Ramos (cell line): Measurements from ENCODE around the gene CBR3.
"Not testable (repeated sequence)": the region's sequence is repeated elsewhere in the genome, so short reads cannot be mapped to it uniquely, and the experiment has no call there.

ENCODE experiments used
- in situ Hi-C: fragments of 300-500 bp; cut with MboI; formaldehyde crosslinking; loops from one replicate; pipeline ENCODE4 v1.14.3; 2022; ENCODE audit warnings: low sequenced_read_pairs; ENCODE audit not compliant: unreplicated experiment

CBR3 gene

DNA sequence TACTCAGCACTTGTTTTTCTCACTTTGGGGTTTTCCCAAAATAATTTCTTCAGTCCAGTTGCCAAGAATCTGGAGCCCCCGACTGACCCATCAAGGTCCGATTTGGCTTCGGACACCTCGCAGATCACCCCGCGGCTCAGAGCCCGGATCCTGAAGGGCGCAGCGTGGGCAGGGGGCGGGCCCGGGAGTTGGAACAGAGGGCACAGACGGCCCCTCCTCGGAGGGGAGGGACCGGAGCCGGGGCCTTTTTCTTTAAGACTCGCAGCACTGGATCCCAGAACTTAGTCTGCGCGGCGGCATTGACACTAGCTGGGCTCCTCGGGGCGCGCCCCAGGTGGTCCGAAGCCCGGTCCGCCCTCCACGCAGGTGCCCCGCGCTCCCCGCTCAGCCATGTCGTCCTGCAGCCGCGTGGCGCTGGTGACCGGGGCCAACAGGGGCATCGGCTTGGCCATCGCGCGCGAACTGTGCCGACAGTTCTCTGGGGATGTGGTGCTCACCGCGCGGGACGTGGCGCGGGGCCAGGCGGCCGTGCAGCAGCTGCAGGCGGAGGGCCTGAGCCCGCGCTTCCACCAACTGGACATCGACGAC, at the start of gene CBR3:
Gene CBR3 (plus strand): TSS at position 277 of the 588 bp plus-strand sequence. CDS start 114 bp downstream, at position 391.
- in situ Hi-C loops: no loop called here

DNA sequence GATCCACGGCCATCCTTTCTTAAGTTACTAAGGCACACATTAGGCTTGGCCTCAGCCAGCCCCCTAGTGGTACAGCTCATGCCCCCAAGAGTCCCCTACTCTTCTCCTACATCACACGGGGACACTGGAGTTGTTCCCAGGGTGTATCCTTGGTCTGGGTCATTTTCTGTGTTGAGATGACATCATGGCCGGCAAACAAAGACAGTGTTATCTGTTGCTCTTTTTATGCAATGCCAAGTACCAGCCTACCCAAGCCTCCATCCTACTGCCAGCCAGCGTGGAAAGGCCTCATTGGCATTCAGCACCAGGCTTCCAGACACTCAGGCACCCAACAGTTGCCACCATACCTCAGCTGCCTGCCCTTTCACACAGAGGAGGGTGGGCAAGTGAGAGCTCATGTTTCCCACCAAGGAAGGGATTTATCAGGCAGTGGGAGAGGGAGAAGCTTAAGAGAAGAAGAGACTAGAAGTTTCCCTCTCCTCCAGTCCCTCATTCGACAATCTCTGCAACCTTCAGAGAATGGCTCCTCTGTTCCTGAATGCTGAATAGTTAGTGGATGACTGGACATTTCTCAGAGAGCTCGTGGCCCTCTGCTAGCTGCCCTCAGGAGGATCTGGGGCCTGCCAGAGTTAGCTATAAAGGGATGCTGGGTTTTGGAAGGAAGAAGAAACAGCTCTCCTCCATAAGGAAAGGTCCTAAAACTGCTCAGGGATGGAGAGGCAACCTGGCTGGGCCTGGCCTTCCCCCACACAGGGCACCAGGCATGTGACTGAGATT, 47.3 kb upstream of the CBR3 start:
- in situ Hi-C loops: no loop called here

GRCh38 chr21:36089946-36090345, 44.9 kb upstream of the CBR3 start:
- in situ Hi-C loops: no loop called here

DNA sequence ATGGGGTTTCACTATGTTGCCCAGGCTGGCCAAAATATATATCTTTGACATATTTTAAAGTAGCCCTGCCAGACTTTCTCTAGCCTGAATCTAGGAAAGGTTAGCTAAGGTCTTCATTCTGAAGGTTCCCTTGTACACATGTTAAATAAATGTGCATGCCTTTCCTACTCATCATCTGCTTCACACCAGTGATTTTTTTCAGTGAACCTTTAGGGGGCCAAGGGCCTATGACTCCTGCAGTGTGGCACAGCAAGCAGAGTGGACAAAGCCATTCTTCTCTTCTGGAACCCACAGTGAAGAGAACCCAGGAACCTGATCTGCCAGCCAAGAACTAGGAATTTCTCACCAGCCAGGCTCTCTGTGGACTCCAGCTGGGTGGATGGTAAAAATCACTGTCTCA, 42.2 kb upstream of the CBR3 start:
- in situ Hi-C loops: no loop called here

DNA sequence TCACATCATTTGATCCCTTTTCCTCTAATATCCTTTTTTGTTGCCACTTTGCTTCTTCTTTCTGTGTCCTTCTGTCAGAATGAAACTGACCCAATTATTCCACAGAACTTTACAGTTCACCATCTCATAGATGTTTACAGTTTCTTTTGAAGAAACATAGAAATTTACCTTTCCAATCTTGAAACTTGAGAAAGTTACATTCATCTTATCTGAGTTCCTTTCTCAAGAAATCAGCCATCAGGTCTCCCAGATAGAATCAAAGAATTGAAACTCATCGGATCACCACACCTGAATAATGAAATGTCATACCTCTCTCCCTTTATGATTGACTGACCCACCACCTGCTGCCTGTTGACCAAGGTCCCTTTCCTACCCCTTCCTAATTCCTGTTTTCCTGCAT, 41.4 kb upstream of the CBR3 start:
- in situ Hi-C loops: no loop called here

DNA sequence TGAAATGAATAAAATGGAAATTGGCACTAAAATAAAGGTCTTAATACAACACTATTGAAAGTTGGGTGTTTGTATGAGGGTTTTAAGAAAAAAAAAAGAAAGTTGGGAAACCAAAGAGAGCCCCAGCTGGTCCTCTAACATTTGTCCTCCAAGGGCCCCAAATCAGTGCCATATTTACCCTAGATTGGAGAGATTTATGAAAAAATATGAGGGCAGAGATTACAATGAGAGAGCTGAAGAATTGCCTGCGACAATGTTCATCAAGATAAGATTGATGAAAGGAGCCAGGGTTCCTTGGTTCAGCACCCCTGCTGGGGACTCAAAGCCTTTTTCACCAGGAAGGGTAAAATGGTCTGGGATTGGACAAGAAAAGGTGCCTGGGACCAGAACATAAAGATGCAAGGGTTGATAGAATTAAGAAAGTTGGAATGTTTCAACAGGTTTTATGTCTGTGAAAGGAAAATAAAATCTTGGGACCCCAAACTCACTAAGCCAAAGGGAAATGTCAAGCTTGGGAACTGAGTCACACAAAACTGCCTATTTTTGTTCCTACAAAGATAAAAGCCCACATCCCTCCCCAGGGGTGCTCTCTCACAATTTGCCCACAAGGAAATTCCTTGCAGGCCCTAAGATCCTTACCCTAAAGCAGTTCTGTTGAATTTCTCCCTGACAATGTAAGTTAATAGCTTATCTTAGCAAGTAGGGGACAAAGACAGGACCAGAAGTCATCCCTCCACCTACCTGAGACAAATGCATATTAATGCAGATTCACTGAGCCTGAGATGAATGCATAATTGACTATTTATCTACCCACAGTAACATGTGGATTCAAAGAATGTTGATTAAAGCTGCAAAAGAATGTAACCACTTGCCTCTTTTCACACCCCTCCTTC, 38.2 kb upstream of the CBR3 start:
- in situ Hi-C loops: no loop called here

DNA sequence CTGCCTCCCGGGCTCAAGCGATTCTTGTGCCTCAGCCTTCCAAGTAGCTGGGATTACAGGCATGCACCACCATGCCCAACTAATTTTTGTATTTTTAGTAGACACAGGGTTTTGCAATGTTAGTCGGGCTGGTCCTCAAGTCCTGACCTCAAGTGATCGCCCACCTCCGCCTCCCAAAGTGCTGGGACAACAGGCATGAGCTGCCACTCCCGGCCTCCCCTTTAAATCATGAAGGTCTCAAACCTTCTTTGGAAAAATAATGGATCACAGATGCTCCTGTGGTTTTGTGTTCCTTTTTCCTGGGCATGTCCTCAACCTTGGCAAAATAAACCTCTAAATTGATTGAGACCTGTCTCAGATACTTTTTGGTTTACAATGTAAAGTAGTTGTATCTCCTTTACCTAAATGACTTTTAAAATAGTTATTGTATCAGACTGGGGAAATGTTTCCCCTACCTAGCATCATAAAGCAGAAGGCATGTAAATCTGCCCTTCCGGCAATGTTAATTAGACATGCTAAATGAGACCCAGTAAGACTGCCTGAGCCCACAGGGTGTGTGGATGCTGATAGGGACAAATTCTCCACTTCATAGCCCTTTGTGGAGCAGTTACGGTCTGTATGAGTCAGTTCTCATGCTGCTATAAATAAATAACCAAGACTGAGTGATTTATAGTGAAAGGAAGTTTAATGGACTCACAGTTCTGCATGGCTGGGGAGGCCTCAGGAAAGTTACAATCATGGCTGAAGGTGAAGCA, 37.3 kb upstream of the CBR3 start:
- in situ Hi-C loops: no loop called here

- in situ Hi-C loops: no loop called here
Observed at GRCh38 chr21:36098182-36098532, 36.7 kb upstream of the CBR3 start.

GRCh38 chr21:36099000-36099399, 35.9 kb upstream of the CBR3 start:
- in situ Hi-C loops: no loop called here

DNA sequence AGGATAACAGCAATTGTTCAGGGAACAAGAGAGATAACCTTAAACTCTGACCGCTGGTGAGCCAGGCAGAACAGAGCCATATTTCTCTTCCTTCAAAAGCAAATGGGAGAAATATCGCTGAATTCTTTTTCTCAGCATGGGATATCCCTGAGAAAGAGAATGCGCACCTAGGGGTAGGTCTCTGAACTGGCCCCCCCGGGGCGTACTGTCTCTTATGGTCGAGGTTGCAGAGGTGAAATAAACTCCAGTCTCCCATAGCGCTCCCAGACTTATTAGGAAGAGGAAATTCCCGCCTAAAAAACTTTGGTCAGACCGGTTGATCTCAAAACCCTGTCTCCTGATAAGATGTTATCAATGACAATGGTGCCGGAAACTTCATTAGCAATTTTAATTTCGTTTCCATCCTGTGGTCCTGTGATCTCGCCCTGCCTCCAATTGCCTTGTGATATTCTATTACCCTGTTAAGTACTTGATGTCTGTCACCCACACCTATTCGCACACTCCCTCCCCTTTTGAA, 35.1 kb upstream of the CBR3 start:
- in situ Hi-C loops: not testable (repeated sequence)

DNA sequence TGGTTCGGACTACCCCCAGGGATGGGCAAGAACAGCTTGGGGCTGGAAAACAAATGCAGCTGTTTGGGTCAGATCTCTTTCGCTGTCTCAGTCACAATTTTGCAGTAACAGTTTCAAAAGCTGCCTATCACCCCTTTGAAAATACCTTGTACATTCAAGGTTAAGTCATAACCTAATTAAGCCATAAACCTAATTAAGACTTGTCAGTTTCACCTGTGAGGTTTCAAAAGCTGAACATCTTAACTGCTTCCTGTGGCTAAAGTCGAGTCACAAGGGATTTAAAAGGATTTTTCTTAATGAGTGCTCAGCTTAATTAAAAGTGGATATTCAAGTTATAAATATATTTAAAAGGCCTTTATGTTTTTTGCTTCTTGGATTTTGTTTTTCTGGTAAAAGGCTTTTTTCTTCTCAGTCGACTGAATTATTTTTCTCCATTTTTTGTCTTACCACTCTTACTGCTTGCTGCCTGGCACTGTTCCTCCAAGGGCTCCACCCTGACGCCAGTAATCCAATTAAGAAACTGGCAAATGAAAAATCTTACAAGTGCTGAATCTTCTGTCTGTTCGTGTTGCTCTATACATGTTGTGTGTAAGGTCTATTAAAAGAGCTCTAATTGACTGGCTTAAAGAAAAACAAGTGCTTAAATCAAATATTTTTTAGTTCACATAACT, 33.8 kb upstream of the CBR3 start:
- in situ Hi-C loops: no loop called here

GRCh38 chr21:36103434-36103833, 31.4 kb upstream of the CBR3 start:
- in situ Hi-C loops: no loop called here

GRCh38 chr21:36104317-36105300, 30.3 kb upstream of the CBR3 start:
- in situ Hi-C loops: no loop called here

GRCh38 chr21:36105327-36105842, 29.5 kb upstream of the CBR3 start:
- in situ Hi-C loops: no loop called here

GRCh38 chr21:36109868-36110267, 25.0 kb upstream of the CBR3 start:
- in situ Hi-C loops: no loop called here

DNA sequence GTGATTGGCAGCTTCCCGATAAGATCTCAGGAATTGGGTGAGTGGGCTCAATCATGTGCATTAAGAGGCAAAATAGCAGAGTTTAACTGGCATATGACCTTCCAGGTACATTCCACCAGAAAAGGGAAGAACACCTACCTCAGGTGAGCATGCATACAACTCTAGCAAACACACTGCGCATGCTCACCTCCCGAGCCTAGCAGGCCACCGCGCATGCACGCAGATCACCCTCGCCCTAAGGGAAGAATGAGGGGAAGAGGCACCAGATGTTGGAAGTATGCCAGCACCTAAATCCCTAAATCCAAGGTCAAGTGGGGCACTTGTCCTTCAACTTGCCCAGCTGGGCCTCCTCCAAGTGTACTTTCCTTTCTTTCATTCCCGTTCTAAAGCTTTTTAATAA, 23.6 kb upstream of the CBR3 start:
- in situ Hi-C loops: no loop called here

GRCh38 chr21:36113647-36114428, 21.0 kb upstream of the CBR3 start:
- in situ Hi-C loops: no loop called here
